Measurements from ENCODE around the gene ATP6V1C2. TPM values are rescaled to one million over a fixed set of nuclear protein-coding genes. Genes with fewer than 3 reads are reported as not detected.

ATP6V1C2 gene
- total and polyA plus RNA-seq, 2 of the 4 experiments (the other 2 are of a cell fraction) = not detected

DNA sequence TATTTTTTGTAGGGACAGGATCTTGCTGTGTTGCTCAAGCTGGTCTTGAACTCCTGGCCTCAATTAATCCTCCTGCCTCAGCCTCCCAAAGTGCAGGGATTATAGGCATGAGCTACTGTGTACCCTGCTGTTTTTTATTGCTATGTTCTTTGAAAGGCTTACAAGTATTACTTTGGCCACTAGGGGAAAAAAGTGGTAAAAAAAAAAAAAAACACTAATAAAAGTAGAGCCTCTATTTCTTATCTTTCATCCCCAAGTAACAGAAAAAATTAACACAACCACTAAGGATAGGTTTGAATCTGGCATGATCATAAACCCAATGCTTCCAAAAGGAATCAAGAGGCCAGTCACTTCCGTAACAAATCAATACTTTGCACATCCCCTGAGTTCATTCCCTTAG, 43.2 kb upstream of the ATP6V1C2 start:
- no peak overlapping the region for H3K18ac ChIP-seq (ENCODE audit: low read depth, low read length)
- no peak overlapping the region for H4K8ac ChIP-seq (ENCODE audit: low read depth in 2 of 2, low read length in 2 of 2)
- H3K27me3 ChIP-seq (ENCODE audit: control insufficient read depth, insufficient read depth, low read length) = no peaks in the 10 kb centered on the region
- no peak overlapping the region for H3K56ac ChIP-seq (ENCODE audit: extremely low read depth, insufficient read depth, low read length)
- no peak overlapping the region for H2AFZ ChIP-seq (replicated peaks; ENCODE audit: low read length, poor library complexity)
- no peak overlapping the region for H4K91ac ChIP-seq (ENCODE audit: insufficient read depth, low read depth, low read length)
- no peak overlapping the region for H3K23ac ChIP-seq (ENCODE audit: low read depth, low read length)
- no peak overlapping the region for H3K9ac ChIP-seq (ENCODE audit: low read depth, low read length)
- H3K14ac ChIP-seq (replicated peaks; ENCODE audit: low read depth, low read length) = no peak overlapping the region
- H2BK20ac ChIP-seq (ENCODE audit: low read depth, low read length) = no peak overlapping the region
- ATAC-seq (ENCODE audit: low read depth) = no peak
- H4K20me1 ChIP-seq (ENCODE audit: insufficient read depth, low read length) = no peaks in the 10 kb centered on the region
- no peak overlapping the region for H3K4me2 ChIP-seq (ENCODE audit: low read depth, low read length)
- intact Hi-C loops (cut with micrococcal nuclease) (no loop called here), in situ Hi-C loops (cut with MboI; ENCODE audit: low sequenced_read_pairs) (no loop called here), dilution Hi-C loops (cut with HindIII; ENCODE audit: low sequenced_read_pairs, unreplicated experiment) (no loop called here)
- H3K9me3 ChIP-seq (ENCODE audit: control insufficient read depth, insufficient read depth, low read length) = no peaks in the 10 kb centered on the region
- H4K5ac ChIP-seq (ENCODE audit: low read depth, low read length) = no peak overlapping the region
- no peak overlapping the region for H2BK120ac ChIP-seq (ENCODE audit: low read depth, low read length)
- no peak overlapping the region for H2BK5ac ChIP-seq (ENCODE audit: low read depth, low read length, poor library complexity, severe bottlenecking)
- peaks cover 8 to 10% of the 10 kb centered on the region in 2 experiments for H3K79me1 ChIP-seq (ENCODE audit: low read depth in 1 of 2, low read length in 2 of 2)
- TF ChIP-seq, protein P1, sequence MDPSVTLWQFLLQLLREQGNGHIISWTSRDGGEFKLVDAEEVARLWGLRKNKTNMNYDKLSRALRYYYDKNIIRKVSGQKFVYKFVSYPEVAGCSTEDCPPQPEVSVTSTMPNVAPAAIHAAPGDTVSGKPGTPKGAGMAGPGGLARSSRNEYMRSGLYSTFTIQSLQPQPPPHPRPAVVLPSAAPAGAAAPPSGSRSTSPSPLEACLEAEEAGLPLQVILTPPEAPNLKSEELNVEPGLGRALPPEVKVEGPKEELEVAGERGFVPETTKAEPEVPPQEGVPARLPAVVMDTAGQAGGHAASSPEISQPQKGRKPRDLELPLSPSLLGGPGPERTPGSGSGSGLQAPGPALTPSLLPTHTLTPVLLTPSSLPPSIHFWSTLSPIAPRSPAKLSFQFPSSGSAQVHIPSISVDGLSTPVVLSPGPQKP (IDR thresholded peaks at IDR 0.05; ENCODE audit: borderline replicate concordance, low read depth, low read length) = no peak
- TF ChIP-seq, protein P2, sequence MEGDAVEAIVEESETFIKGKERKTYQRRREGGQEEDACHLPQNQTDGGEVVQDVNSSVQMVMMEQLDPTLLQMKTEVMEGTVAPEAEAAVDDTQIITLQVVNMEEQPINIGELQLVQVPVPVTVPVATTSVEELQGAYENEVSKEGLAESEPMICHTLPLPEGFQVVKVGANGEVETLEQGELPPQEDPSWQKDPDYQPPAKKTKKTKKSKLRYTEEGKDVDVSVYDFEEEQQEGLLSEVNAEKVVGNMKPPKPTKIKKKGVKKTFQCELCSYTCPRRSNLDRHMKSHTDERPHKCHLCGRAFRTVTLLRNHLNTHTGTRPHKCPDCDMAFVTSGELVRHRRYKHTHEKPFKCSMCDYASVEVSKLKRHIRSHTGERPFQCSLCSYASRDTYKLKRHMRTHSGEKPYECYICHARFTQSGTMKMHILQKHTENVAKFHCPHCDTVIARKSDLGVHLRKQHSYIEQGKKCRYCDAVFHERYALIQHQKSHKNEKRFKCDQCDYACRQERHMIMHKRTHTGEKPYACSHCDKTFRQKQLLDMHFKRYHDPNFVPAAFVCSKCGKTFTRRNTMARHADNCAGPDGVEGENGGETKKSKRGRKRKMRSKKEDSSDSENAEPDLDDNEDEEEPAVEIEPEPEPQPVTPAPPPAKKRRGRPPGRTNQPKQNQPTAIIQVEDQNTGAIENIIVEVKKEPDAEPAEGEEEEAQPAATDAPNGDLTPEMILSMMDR (conservative IDR thresholded peaks at IDR 0.05; ENCODE audit: low read depth, low read length) = peak; percentile 13; the same call in 1 of the 2 replicates
- no peaks in the 10 kb centered on the region for H3K9me1 ChIP-seq (ENCODE audit: insufficient read depth, low read length)
- no peak overlapping the region for H2AK9ac ChIP-seq (replicated peaks; ENCODE audit: low read depth, low read length, poor library complexity)
- ChIA-PET POLR2A (ENCODE audit: unreplicated experiment) (no interaction called here), CTCF (interaction anchor here (0.6 kb wide), 1 partner anchor 37 kb away, joined by 4 read pairs; no protein-coding TSS in a partner anchor)
- no CpG with 5 or more reads among the region's 1 CpG for WGBS, 2 experiments (ENCODE audit: extremely low coverage in 2 of 2, insufficient read length in 1 of 2)
- no peak for DNase-seq
- no TSS peak for BruUV-seq (replicated peaks)
- no peak overlapping the region for H2BK15ac ChIP-seq (ENCODE audit: low read depth, low read length)
- H3K4ac ChIP-seq (ENCODE audit: low read depth, low read length) = no peak overlapping the region
- H3K4me1 ChIP-seq (ENCODE audit: control insufficient read depth, insufficient read depth, low read length) = no peaks in the 10 kb centered on the region
- H2AK5ac ChIP-seq (ENCODE audit: low read depth, low read length) = no peak overlapping the region
- H3K27ac ChIP-seq (ENCODE audit: insufficient read depth, low read length) = no peak overlapping the region
- no peak overlapping the region for H3K4me3 ChIP-seq (ENCODE audit: insufficient read depth, low read depth, low read length)
- peaks cover 3% of the 10 kb centered on the region for H3K36me3 ChIP-seq (ENCODE audit: control insufficient read depth, insufficient read depth, low read length)
